ENCODE measurements around the gene DCST1.

The DCST1 gene

GRCh38 chr1:155061381-155062150 lies 27.9 kb downstream of the DCST1 start:
- no peak overlapping the region for H3K27ac ChIP-seq (replicated peaks)
- peak; percentile 78 to 90 for DNase-seq (ENCODE audit: low read depth in 1 of 2, low spot score in 1 of 2)
- no peaks in the 10 kb centered on the region for H3K27me3 ChIP-seq (ENCODE audit: insufficient read depth, poor library complexity, severe bottlenecking)
- H3K4me3 ChIP-seq (replicated peaks; ENCODE audit: insufficient read depth, low read length): no peak overlapping the region
- TF ChIP-seq, protein P1, sequence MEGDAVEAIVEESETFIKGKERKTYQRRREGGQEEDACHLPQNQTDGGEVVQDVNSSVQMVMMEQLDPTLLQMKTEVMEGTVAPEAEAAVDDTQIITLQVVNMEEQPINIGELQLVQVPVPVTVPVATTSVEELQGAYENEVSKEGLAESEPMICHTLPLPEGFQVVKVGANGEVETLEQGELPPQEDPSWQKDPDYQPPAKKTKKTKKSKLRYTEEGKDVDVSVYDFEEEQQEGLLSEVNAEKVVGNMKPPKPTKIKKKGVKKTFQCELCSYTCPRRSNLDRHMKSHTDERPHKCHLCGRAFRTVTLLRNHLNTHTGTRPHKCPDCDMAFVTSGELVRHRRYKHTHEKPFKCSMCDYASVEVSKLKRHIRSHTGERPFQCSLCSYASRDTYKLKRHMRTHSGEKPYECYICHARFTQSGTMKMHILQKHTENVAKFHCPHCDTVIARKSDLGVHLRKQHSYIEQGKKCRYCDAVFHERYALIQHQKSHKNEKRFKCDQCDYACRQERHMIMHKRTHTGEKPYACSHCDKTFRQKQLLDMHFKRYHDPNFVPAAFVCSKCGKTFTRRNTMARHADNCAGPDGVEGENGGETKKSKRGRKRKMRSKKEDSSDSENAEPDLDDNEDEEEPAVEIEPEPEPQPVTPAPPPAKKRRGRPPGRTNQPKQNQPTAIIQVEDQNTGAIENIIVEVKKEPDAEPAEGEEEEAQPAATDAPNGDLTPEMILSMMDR (IDR thresholded peaks at IDR 0.05; ENCODE audit: insufficient read depth, low read length): peak; percentile 100
- TF ChIP-seq POLR2AphosphoS5 (IDR thresholded peaks at IDR 0.05; ENCODE audit: low read depth): peak; percentile 69
- no peak for TF ChIP-seq GABPA (IDR thresholded peaks at IDR 0.05; ENCODE audit: low read depth)
- TF ChIP-seq, protein P2, sequence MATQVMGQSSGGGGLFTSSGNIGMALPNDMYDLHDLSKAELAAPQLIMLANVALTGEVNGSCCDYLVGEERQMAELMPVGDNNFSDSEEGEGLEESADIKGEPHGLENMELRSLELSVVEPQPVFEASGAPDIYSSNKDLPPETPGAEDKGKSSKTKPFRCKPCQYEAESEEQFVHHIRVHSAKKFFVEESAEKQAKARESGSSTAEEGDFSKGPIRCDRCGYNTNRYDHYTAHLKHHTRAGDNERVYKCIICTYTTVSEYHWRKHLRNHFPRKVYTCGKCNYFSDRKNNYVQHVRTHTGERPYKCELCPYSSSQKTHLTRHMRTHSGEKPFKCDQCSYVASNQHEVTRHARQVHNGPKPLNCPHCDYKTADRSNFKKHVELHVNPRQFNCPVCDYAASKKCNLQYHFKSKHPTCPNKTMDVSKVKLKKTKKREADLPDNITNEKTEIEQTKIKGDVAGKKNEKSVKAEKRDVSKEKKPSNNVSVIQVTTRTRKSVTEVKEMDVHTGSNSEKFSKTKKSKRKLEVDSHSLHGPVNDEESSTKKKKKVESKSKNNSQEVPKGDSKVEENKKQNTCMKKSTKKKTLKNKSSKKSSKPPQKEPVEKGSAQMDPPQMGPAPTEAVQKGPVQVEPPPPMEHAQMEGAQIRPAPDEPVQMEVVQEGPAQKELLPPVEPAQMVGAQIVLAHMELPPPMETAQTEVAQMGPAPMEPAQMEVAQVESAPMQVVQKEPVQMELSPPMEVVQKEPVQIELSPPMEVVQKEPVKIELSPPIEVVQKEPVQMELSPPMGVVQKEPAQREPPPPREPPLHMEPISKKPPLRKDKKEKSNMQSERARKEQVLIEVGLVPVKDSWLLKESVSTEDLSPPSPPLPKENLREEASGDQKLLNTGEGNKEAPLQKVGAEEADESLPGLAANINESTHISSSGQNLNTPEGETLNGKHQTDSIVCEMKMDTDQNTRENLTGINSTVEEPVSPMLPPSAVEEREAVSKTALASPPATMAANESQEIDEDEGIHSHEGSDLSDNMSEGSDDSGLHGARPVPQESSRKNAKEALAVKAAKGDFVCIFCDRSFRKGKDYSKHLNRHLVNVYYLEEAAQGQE (IDR thresholded peaks at IDR 0.05; ENCODE audit: insufficient replicate concordance, low read depth): no peak
- TF ChIP-seq SPI1 (IDR thresholded peaks at IDR 0.05; ENCODE audit: borderline replicate concordance, low read depth): no peak

DNA sequence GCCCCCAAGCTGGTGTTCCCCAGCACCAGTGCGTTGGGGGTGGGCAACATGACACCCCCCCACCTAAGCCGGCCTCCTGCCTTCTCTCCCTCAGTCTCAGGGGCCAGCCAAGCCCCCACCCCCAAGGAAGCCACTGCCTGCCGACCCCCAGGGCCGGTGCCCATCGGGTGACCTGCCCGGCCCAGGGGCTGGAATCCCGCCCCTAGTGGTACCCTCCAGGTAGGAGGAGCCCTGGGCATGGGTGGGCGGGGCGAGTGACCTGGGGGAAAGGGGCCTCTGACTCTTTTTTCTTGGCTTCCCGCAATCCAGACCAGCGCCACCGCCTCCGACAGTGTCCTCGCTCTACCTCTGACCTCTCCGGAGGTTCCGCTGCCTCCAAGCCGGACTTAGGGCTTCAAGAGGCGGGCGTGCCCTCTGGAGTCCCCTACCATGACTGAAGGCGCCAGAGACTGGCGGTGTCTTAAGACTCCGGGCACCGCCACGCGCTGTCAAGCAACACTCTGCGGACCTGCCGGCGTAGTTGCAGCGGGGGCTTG lies 28.6 kb downstream of the DCST1 start:
- TF ChIP-seq, protein P1 (IDR thresholded peaks at IDR 0.05; ENCODE audit: insufficient read depth, low read length): no peak
- no peak for TF ChIP-seq GABPA (IDR thresholded peaks at IDR 0.05; ENCODE audit: low read depth)
- TF ChIP-seq, protein P2 (IDR thresholded peaks at IDR 0.05; ENCODE audit: insufficient replicate concordance, low read depth): no peak
- TF ChIP-seq POLR2AphosphoS5 (IDR thresholded peaks at IDR 0.05; ENCODE audit: low read depth): no peak
- no peak for TF ChIP-seq SPI1 (IDR thresholded peaks at IDR 0.05; ENCODE audit: borderline replicate concordance, low read depth)
- Histone ChIP-seq H3K27ac (replicated peaks) (no peak overlapping the region), H3K4me3 (replicated peaks; ENCODE audit: insufficient read depth, low read length) (no peak overlapping the region), H3K27me3 (ENCODE audit: insufficient read depth, poor library complexity, severe bottlenecking) (no peaks in the 10 kb centered on the region)
- no peak for DNase-seq (ENCODE audit: low read depth in 1 of 2, low spot score in 1 of 2)

- TF ChIP-seq GABPA (IDR thresholded peaks at IDR 0.05; ENCODE audit: low read depth): no peak
- TF ChIP-seq, protein P1 (IDR thresholded peaks at IDR 0.05; ENCODE audit: insufficient read depth, low read length): no peak
- no peak for TF ChIP-seq SPI1 (IDR thresholded peaks at IDR 0.05; ENCODE audit: borderline replicate concordance, low read depth)
- TF ChIP-seq POLR2AphosphoS5 (IDR thresholded peaks at IDR 0.05; ENCODE audit: low read depth): no peak; the same call in 1 of the 2 replicates
- TF ChIP-seq, protein P2 (IDR thresholded peaks at IDR 0.05; ENCODE audit: insufficient replicate concordance, low read depth): no peak
- no peaks in the 10 kb centered on the region for H3K27me3 ChIP-seq (ENCODE audit: insufficient read depth, poor library complexity, severe bottlenecking)
- no peak overlapping the region; the same call in 1 of the 2 replicates for H3K4me3 ChIP-seq (replicated peaks; ENCODE audit: insufficient read depth, low read length)
- no peak overlapping the region for H3K27ac ChIP-seq (replicated peaks)
- peak in 1 of 2 experiments; percentile 50 for DNase-seq (ENCODE audit: low read depth in 1 of 2, low spot score in 1 of 2)
Observed at GRCh38 chr1:155062702-155063411, 29.2 kb downstream of the DCST1 start.
